Measurements from ENCODE around the gene RGCC. TPM values are rescaled to one million over a fixed set of nuclear protein-coding genes. Genes with fewer than 3 reads are reported as not detected.

Gene RGCC
- total and polyA plus RNA-seq, 2 of the 4 experiments (the other 2 are of a cell fraction) = 7.5 to 7.6 TPM

DNA sequence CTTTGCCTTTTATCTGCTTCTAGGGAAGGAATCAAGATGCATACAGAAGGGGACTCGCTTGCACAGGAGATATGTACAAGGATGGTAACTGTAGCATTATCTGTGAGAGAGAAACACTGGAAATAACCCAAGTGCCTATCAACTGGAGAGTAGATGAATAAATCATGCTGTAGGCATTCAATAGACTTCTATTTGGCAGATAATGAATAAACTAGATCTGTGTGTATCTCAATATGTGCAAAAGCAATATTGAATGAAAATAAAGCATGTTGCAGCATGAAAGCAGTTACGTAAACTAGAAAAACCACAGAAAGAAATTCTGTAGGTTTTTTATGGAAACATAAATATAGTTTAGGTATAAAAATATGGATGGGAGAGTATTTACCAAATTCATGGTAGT lies 38.6 kb upstream of the RGCC start:
- H3K9ac ChIP-seq (ENCODE audit: low read depth, low read length) = no peak overlapping the region
- intact Hi-C loops (cut with micrococcal nuclease) = no loop called here
- H3K9me1 ChIP-seq (ENCODE audit: insufficient read depth, low read length) = no peaks in the 10 kb centered on the region
- 83% methylated on average over 1 of the region's 2 CpGs; no CpG with 5 or more reads in 1 of the 2 experiments for WGBS, 2 experiments (ENCODE audit: extremely low coverage in 2 of 2, insufficient read length in 1 of 2)
- no peak overlapping the region for H3K27ac ChIP-seq (ENCODE audit: insufficient read depth, low read length)
- no TSS peak for BruUV-seq (replicated peaks)
- H3K79me1 ChIP-seq (ENCODE audit: low read depth in 1 of 2, low read length in 2 of 2) = no peaks in the 10 kb centered on the region
- ChIA-PET POLR2A (ENCODE audit: unreplicated experiment) (no interaction called here), CTCF (no interaction called here)
- no peak overlapping the region for H3K56ac ChIP-seq (ENCODE audit: extremely low read depth, insufficient read depth, low read length)
- no peak for TF ChIP-seq MAZ (IDR thresholded peaks at IDR 0.05; ENCODE audit: borderline replicate concordance, low read depth, low read length)
- TF ChIP-seq CEBPB (IDR thresholded peaks at IDR 0.05; ENCODE audit: low read depth, low read length) = no peak
- no peak for TF ChIP-seq MXI1 (IDR thresholded peaks at IDR 0.05; ENCODE audit: borderline replicate concordance, low read depth, low read length)
- no peak for TF ChIP-seq NFE2L2 (IDR thresholded peaks at IDR 0.05; ENCODE audit: low read depth, low read length)
- TF ChIP-seq, protein P1, sequence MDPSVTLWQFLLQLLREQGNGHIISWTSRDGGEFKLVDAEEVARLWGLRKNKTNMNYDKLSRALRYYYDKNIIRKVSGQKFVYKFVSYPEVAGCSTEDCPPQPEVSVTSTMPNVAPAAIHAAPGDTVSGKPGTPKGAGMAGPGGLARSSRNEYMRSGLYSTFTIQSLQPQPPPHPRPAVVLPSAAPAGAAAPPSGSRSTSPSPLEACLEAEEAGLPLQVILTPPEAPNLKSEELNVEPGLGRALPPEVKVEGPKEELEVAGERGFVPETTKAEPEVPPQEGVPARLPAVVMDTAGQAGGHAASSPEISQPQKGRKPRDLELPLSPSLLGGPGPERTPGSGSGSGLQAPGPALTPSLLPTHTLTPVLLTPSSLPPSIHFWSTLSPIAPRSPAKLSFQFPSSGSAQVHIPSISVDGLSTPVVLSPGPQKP (IDR thresholded peaks at IDR 0.05; ENCODE audit: borderline replicate concordance, low read depth, low read length) = no peak
- TF ChIP-seq RAD21 (IDR thresholded peaks at IDR 0.05; ENCODE audit: low read length) = no peak
- TF ChIP-seq RFX5 (IDR thresholded peaks at IDR 0.05; ENCODE audit: low read depth, low read length) = no peak
- no peak for TF ChIP-seq CTCF (conservative IDR thresholded peaks at IDR 0.05; ENCODE audit: low read depth, low read length)
- no peak for TF ChIP-seq USF2 (IDR thresholded peaks at IDR 0.05; ENCODE audit: low read depth, low read length)
- TF ChIP-seq FOS (IDR thresholded peaks at IDR 0.05; ENCODE audit: low read depth, low read length) = no peak
- no peak for TF ChIP-seq RCOR1 (IDR thresholded peaks at IDR 0.05; ENCODE audit: insufficient replicate concordance, low read length)
- no peak for TF ChIP-seq CHD1 (IDR thresholded peaks at IDR 0.05; ENCODE audit: low read depth, low read length)
- TF ChIP-seq POLR2A (IDR thresholded peaks at IDR 0.05; ENCODE audit: low read depth, low read length) = no peak
- no peak for TF ChIP-seq SMC3 (IDR thresholded peaks at IDR 0.05; ENCODE audit: low read depth, low read length)
- TF ChIP-seq BHLHE40 (IDR thresholded peaks at IDR 0.05; ENCODE audit: low read depth, low read length) = no peak
- TF ChIP-seq MAFK (IDR thresholded peaks at IDR 0.05; ENCODE audit: low read depth, low read length) = no peak
- no peak overlapping the region for H2AK9ac ChIP-seq (replicated peaks; ENCODE audit: low read depth, low read length, poor library complexity)
- ATAC-seq (ENCODE audit: low read depth) (no peak), DNase-seq (no peak)
- in situ Hi-C loops (cut with MboI; ENCODE audit: low sequenced_read_pairs) = no loop called here
- no peak overlapping the region for H4K91ac ChIP-seq (ENCODE audit: insufficient read depth, low read depth, low read length)
- H4K8ac ChIP-seq (ENCODE audit: low read depth in 2 of 2, low read length in 2 of 2) = no peak overlapping the region
- peak overlapping the region; percentile 23; the same call in 1 of the 2 replicates for H3K4ac ChIP-seq (ENCODE audit: low read depth, low read length)
- H3K36me3 ChIP-seq (ENCODE audit: control insufficient read depth, insufficient read depth, low read length) = no peaks in the 10 kb centered on the region
- dilution Hi-C loops (cut with HindIII; ENCODE audit: low sequenced_read_pairs, unreplicated experiment) = no loop called here
- no peaks in the 10 kb centered on the region for H4K20me1 ChIP-seq (ENCODE audit: insufficient read depth, low read length)
- H2AFZ ChIP-seq (replicated peaks; ENCODE audit: low read length, poor library complexity) = no peak overlapping the region
- peaks cover 2% of the 10 kb centered on the region; the same call in 1 of the 2 replicates for H3K27me3 ChIP-seq (ENCODE audit: control insufficient read depth, insufficient read depth, low read length)
- no peak overlapping the region for H3K4me2 ChIP-seq (ENCODE audit: low read depth, low read length)
- H2BK5ac ChIP-seq (ENCODE audit: low read depth, low read length, poor library complexity, severe bottlenecking) = no peak overlapping the region
- no peak overlapping the region for H2BK15ac ChIP-seq (ENCODE audit: low read depth, low read length)
- H2AK5ac ChIP-seq (ENCODE audit: low read depth, low read length) = no peak overlapping the region; the same call in 1 of the 2 replicates
- H3K4me1 ChIP-seq (ENCODE audit: control insufficient read depth, insufficient read depth, low read length) = peaks cover 2% of the 10 kb centered on the region
- H3K14ac ChIP-seq (replicated peaks; ENCODE audit: low read depth, low read length) = no peak overlapping the region
- no peak overlapping the region for H2BK120ac ChIP-seq (ENCODE audit: low read depth, low read length)
- no peak overlapping the region for H3K23ac ChIP-seq (ENCODE audit: low read depth, low read length)
- no peak overlapping the region for H2BK20ac ChIP-seq (ENCODE audit: low read depth, low read length)
- H3K4me3 ChIP-seq (ENCODE audit: insufficient read depth, low read depth, low read length) = no peak overlapping the region
- no peak overlapping the region for H4K5ac ChIP-seq (ENCODE audit: low read depth, low read length)
- H3K18ac ChIP-seq (ENCODE audit: low read depth, low read length) = peak overlapping the region; percentile 52; the same call in 1 of the 2 replicates
- H3K9me3 ChIP-seq (ENCODE audit: control insufficient read depth, insufficient read depth, low read length) = peaks cover 6% of the 10 kb centered on the region
